NCI-H128 (cell line): ENCODE measurements around the gene MRPS5.

Source experiments
- DNase-seq: peaks from one replicate; lab custom pipeline; 2025; ENCODE audit not compliant: unreplicated experiment; lab: John Stamatoyannopoulos, UW

MRPS5 gene

DNA sequence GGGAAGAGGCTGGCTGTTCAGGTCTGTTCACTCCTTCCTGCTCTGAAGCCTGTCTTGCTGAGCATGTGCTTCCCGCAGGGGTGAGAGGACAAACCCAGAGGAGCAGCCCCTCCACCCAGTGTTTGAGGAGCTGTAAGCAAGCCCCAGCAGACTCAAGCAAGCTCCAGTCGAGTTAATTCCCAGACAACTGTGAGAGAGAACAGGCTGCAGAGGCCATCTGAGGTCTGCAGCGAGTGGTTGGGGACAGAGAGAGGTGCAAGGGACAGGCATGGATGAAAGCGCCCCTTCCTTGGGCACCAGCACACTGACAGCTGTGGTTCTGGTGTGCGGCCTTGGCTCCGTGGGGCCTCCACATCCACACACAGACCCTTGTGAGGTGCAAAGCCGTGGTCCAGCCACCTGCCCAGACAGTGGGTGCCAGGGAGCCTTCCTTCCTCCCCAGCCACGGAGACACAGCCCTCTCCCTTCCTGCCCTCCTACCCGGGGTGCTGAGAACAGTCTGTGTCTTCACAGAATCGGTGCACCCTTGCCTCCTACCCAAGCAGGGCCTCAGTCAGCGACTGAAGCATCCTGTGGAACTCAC, 59.9 kb downstream of the MRPS5 start:
- DNase-seq: no peak

DNA sequence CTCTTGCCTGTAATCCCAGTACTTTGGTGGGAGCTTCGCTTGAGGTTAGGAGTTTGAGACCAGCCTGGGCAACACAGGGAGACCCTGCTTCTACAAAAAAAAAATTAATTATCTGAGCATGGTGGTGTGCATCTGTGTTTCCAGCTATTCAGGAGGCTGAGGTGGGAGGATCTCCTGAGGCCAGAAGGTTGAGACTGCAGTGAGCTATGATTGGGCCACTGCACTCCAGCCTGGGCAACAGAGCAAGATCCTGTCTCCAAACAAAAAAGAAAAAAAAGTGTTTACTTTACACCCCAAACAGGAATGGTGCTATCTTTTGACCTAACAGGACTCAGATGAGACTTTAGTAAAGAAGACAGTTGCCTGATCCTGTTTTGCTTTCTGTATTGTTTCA, 60.5 kb downstream of the MRPS5 start:
- no peak for DNase-seq

DNA sequence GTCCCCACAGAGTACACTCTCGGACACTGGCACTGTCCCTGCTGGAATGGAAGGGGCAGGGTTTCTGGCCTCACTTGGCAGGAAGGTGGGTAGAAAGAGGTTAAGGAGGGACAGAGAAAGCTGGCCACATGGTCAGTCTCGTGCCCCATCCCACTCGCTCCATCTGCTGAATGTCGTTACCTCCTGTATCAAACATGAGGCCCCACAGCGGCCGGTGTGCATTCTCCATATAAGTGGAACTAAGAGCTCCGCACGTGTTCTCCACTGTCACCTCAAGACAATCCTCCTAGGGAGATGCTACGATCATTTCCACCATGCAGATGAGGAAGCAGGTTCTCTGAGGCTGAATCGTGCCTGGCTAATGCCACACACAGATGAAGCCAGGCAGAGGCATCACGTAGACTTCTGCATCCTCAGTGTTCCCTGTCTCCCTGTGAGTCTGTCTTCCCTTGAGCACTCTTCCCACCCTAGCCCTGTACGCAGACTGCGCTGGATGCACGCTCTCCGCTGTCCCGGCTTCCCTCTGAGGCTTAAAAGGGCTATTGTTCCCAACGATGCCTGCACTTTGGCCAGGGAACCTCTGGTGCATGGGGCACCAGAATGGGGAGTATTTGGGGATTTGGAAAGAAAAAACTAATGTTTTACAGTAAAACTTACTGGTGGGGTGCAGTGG, 61.0 kb downstream of the MRPS5 start:
- DNase-seq: no peak

DNA sequence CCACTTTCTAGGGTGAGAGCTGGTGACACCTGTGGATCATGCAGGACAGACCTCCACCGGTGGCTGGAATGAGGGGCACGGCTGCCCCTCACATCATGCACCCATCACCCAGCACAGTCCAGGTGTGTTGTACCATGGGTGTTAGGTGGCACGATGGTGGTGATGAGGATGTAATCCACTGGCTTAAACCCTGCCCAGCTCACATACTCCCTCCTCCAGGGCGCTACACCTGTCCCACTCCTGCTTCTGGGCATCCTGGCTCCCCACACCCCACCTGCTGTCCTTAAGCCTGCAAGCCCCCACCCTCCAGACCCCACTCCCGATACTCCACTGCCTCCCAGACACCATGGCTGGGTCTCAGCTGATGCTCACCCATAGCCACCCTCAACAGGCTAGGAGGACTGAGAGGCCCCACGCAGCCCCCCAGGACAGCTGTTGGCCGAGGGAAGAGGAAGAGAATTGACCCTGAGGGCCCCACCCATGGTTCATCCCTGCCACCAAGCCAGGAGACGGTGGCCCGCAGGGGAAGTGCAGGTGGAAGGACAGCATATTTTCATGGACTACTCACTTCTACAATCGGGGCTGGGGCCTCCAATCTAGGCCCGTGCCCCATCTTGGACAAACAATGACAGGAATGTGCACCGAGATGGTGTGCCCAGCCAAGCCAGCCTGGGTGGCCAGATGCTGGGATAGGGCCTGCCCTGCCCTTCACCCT, 61.8 kb downstream of the MRPS5 start:
- no peak for DNase-seq

DNA sequence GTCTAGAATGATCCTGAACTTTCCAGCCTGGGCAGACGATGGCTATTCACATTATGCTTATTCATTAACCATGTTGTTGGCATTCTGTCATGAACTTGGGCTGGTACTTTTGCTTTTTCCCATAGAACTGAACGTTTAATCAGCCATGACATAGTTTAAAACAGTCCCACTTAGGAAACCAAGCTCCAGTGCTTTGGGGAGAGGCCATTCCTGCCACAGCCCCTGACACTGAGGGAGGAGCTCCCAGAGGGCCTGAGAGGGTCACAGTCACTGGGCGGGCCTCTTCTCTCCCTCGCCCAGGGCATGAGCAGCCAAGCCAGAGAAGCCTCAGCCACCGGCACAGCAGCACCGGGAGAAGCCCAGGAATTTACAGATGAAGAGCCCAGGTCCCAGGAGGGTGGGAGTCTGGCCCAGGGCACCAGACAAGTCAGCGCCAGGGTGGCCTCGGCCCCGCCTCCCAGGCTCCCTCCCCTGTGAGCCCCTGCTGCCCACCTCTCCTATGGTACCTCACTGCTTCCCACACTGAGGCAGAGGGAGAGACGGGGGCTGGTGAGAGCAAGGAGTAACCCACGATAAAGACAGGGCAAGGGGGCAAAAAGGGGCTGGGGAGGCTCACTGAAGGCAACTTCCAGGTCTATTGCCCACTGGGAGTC, 62.5 kb downstream of the MRPS5 start:
- DNase-seq: no peak

DNA sequence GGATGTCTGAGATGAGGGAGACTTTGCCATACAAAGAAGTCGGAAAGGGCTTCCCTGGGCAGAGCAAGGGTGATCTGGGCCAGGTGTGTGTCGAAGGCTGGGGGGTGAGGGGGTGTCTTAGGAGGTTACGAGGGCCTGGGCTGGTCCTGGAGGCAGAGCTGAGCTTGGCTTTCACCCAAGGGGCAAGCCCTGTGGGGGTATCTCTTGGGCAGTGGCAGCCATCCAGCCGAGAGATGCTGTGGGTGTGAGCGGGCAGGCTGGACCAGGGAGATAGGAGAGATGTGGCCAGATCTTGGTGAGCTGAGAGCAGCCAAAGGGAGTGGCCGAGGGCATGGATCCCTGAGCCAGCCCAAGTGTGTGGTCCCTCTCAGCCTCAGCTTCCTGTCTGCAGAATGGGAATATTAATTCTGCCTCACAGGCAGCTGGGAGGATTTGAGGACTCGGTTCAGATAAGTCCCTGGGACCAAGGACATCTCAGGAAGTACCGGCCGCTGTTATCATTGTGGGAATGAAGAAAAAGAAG, 63.1 kb downstream of the MRPS5 start:
- DNase-seq: no peak

DNA sequence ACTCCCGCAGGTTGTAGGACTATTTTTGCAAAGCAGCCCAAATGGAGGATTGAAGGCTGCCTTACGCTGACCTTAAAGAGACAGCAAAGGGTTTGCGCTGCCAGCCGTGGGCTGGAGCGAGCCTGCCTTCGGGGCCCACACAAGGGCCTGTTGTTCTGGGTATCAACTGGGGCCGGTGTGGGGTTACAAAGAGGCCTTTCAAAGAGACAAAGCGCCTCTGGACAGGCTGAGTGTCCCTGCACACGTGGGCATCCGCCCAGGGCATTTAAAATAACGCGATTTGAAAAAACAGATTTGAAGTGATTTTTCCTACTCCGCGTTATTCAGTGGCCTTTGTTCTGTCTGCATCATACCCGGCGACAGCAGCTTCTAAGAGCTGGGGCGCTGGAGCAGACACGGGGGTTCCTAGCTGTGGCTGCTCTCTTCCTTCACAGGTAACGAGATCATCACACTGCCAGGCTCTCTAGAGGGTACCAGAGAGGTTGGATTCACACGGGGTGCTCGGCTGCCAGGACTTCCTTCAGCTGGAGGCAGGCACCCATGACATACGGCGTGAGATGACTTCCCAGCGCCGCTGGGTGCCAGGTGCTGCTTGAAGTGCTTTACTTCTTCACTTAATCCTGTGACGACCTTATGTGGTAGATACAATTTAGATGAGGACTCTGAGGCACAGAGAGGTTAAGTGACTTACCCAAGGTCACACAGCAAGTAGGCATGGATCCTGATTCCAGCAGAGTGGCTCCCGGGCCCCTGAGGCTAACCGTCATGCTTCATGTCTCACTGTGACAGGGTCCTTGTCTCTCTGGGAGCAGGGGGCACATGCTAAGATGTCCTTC, 63.9 kb downstream of the MRPS5 start:
- DNase-seq: no peak

DNA sequence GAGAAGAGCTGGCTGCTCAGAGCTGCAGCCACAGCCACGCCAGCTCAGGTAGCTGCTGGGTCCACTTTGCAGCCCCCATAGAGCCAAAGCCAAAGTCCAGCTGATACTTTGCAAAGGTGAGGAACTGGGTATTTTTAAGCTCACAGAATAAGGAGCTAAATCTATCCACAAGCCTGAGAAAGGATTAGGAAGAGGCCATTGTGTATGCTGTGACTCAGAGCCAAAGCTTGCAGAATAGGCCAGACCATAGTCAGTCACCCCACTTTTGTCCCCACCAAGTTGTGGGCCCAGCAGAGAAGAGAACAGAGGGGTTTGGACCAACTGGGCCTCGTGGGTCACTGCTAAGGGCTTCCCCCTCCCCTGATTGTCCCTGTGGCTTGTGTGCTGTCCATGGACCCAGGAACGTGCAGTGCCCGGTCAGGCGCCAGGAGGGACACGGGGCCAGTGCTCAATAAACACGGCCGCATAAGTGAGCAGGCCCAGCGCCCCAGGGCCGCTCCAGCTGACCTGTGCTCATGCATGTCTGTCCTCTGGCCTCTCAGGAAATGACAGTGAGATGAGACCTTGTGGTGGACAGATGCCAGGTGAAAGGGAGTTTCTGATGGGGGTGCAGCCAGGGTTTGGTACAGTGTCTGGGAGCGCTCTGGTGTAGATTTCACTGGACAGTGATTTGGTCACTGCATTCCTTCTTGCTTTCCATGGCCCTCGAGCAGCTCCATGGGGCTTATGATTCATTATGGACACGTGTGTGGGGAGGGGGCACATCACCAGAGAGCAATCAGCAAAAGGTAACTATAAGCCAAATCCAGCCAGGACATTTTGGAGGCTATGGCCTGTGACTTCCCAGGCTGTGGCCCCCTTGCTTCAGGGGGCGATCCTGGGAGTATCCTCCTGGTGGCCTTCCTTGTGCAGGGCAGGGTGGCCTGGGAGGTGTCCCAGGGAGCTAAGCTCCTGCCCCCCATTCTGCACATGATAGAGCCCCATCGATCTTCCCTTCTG, 64.8 kb downstream of the MRPS5 start:
- no peak for DNase-seq

DNA sequence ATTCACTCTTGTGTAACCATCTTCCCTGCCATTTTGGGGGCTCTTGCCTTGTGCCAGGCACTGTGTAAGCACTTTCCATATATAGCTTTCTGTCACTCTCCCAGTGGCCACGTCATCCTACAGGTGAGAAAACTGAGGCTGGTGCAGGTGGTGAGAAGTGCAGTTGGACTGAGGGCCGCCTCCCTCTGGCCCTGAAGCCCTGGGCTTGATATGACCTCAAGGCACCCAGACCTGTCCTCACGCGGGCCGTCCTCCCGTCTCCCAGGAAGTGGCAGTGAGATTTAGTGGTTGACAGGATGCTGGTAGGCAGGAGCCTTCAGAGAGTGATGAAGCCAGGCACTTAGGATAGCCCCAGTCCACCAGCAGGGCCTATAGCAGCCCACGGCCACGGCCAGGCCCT, 65.6 kb downstream of the MRPS5 start:
- no peak for DNase-seq

DNA sequence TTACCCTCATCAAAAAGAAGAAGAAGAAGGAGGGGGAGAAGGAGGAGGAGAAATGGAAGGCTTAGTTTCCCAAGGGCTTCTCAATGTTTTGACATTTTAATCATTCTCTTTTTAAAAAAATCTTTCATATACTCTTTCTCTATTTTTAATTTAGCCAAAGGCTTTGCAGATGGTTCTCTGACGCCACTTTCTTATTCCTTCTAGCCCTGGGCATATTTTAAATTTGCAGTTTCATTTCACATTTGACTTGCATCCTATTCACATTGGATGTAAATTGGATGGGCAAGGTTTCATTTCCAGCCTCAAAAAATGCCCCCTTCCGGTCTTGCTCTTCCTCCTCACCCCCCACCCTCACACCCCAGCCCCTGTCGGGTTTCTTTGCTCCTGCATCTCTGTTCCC, 66.3 kb downstream of the MRPS5 start:
- no peak for DNase-seq

DNA sequence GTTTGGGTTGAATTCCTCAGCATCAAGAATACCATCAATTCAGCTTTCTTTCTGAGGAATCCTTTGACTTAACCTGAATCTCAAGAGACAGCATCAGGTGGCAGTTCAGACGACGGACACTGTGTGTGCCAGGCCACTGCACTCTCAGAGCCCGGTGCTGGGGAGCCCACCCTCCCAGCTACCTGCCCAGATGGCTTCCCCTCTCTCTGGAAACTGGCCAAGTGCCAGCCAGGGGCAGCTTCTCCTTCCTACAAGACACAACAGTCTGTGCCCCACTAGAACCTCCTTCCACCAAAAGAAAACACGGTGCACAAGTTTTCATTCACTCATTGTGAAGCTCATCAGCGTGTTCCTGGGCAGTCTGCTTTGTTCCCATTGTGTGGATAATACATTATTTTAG, 67.6 kb downstream of the MRPS5 start:
- no peak for DNase-seq

DNA sequence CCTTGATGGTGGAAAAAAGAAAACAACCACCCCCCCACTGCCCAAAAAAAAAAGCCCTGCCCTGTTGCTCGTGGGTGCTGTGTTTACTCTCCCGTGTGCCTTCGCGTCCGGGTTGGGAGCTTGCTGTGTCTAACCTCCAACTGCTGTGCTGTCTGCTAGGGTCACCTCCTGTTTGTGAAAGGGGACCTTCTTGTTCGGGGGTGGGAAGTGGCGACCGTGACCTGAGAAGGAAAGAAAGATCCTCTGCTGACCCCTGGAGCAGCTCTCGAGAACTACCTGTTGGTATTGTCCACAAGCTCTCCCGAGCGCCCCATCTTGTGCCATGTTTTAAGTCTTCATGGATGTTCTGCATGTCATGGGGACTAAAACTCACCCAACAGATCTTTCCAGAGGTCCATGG, 68.1 kb downstream of the MRPS5 start:
- DNase-seq: no peak

DNA sequence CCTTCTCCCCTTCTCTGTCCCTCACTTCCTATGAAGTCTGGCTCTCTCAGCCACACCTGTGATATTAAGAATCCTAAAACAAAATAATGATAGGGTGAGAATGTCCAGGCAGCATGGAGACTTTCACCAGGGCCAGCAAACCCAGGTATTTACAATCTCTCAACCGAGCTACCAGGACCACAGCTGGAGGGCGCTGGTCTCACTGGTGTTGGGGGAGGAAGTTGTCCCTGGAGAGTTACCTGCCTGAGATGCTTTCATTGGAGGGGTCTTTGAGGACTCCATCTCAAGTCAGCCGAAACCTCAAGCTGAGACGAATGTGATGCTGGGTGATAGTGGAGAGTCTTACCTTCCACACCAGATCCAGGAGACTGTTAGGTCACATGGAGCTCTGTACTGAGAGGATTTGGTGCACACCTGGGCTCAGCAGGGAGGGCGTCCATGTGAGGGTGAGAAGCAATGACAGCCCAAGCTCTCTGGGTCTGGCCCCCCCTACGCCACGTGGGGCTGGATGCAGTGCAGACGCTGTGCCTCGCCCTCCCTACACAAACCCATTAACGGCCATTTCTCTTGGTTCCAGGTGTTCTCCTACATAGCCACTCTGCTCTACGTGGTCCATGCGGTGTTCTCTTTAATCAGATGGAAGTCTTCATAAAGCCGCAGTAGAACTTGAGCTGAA, 68.7 kb downstream of the MRPS5 start:
- DNase-seq: no peak

DNA sequence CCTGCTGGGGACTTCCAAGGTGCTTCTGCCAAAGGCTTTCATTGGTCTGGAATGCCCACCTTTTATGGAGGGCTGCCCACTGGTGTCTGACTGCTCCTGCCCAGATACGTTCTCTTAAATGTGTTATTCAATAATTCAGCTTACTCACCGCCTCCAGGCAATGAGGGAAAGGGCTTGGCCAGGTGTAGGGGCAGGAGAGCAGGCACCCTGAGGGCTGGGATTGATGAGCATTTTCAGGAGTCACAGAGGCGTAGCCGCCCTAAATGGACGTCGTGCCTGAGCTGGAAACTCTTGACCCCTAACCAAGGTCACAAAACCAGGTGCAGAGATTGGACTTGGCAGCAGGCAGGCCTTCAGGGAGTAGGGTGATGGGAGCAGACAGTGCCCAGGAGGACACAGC, 69.3 kb downstream of the MRPS5 start:
- no peak for DNase-seq

DNA sequence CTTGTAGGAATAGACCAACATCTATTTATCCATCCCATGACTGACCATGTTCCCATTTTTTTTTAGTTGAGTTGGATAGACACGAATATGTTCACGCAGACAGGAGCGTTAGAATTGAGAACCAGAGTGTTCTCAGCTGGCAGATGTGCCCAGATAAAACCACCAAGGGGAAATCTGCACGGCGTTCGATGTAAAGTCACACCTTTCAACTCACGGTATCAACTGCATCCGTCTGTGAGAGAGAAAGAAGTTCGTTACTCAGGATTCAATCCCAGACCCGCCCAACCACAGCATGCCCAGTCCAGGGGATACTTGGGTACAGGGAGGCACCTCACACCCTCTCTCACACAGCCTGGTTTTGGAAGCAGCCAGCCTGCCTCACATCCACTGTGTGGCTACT, 70.0 kb downstream of the MRPS5 start:
- no peak for DNase-seq

DNA sequence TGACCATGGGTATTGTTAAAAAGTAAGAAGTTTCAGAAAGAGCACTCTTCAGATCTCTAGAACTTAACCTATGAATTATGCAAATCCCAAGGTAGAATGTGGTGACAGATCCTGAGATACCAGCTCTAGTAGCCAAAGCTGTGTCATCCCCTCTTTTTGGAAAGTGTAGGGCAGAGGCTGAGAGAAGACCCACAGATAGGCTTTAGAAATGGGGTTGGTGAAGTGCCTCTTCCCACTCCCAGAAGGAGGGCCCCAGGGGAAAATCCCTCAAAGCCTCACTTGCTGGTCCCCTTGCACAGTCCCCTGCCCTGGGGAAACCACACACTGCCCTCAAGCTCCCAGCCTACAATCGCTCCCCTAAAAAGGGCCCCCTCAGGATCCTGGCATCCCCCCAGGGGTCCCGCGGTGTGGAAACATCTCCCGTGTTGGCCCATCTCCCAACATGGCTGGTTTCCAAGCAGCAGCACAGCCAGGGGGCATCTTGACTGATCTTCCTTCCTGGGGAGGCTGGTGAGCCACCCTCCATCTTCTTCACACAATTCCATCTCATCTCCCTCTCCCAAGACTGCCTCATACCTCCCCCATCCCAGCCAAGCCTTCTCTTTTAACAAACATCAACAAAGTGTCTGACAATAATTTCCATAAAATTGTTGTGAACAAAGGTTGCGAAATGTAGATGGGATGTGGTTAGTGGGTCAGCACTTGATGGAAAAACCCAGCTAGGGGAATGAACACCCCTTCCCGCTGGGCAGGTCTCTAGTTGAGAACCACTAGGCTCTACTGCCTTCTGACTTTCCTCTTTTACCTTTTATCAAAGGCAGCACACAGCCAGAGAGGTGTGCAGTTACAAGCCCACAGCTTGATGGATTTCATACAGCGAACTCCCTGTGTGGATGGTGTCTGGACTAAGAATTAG, 71.0 kb downstream of the MRPS5 start:
- DNase-seq: no peak

DNA sequence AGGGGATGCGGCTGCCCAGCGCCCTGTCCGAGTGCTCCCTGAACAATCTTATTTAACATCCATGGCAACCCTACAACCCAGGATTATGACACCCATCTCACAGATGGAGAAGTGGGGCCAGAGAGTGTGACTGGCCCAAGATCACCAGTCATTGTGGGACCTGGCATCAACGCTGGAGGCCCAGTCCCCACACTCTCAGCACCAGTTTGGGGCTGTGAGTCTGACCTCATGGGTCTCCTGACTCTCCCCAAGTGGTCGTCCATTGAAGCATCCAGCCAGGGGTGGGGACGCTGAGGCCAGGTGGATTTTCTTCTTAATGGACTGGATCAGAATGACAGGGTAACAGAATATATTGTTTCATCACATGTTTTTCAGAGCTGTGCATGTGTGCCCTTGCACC, 71.6 kb downstream of the MRPS5 start:
- DNase-seq: no peak

DNA sequence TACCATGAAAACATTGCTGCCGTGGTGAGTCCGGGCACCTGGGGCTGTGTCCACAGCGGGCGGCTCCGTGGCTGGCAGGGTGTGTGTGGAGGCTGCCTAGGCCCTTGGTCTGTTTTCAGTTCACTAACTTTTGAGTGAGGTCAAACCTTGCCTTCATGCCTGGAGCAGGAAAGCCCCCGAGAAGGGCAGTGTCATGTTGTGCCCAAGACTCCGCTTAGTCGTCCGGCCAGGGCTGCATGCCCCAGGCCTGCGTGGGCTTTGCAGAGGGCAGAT, 72.0 kb downstream of the MRPS5 start:
- DNase-seq: no peak
